HEK293 (cell line): ENCODE results near the gene CADPS.

ENCODE experiments used
- CTCF ChIP-seq: fragments of 450-650 bp; formaldehyde crosslinking; IDR thresholded peaks from 2 replicates; pipeline ENCODE4 v1.5.1; 2016; ENCODE audit warnings: missing biosample characterization, missing genetic modification characterization
- GLI2 ChIP-seq: fragments of 450-650 bp; formaldehyde crosslinking; IDR thresholded peaks from 2 replicates; pipeline ENCODE4; 2017; ENCODE audit warnings: missing biosample characterization, missing genetic modification characterization, low read depth, borderline replicate concordance
- KLF16 ChIP-seq: fragments of 450-650 bp; formaldehyde crosslinking; IDR thresholded peaks from 2 replicates; pipeline ENCODE4 v1.5.1; 2017; ENCODE audit warnings: missing biosample characterization, missing genetic modification characterization
- SP2 ChIP-seq: fragments of 450-650 bp; formaldehyde crosslinking; IDR thresholded peaks from 2 replicates; pipeline ENCODE4 v1.5.1; 2016; ENCODE audit warnings: missing biosample characterization, missing genetic modification characterization
- ZNF184 ChIP-seq: fragments of 450-650 bp; IDR thresholded peaks from 2 replicates; pipeline ENCODE4 v1.5.1; 2018; ENCODE audit warnings: missing biosample characterization, mild to moderate bottlenecking, missing genetic modification characterization
- ZNF211 ChIP-seq: fragments of 450-650 bp; formaldehyde crosslinking; IDR thresholded peaks from 2 replicates; pipeline ENCODE4 v1.5.1; 2016; ENCODE audit warnings: low read depth, missing biosample characterization, missing genetic modification characterization
- ZNF23 ChIP-seq: fragments of 450-650 bp; formaldehyde crosslinking; IDR thresholded peaks from 2 replicates; pipeline ENCODE4 v1.5.1; 2016; ENCODE audit warnings: missing biosample characterization, missing genetic modification characterization, borderline replicate concordance
- ZNF362 ChIP-seq: fragments of 450-650 bp; formaldehyde crosslinking; IDR thresholded peaks from 2 replicates; pipeline ENCODE4 v1.5.1; 2016; ENCODE audit warnings: missing biosample characterization, missing genetic modification characterization
- ZNF623 ChIP-seq: fragments of 450-650 bp; formaldehyde crosslinking; IDR thresholded peaks from 2 replicates; pipeline ENCODE4 v1.5.1; 2016; ENCODE audit warnings: missing biosample characterization, missing genetic modification characterization
- ZNF792 ChIP-seq: fragments of 450-650 bp; formaldehyde crosslinking; IDR thresholded peaks from 2 replicates; pipeline ENCODE4 v1.5.1; 2016; ENCODE audit warnings: missing biosample characterization, missing genetic modification characterization
- ZNF837 ChIP-seq: fragments of 450-650 bp; formaldehyde crosslinking; IDR thresholded peaks from 2 replicates; pipeline ENCODE4 v1.5.1; 2016; ENCODE audit warnings: missing biosample characterization, missing genetic modification characterization
- ZXDB ChIP-seq: fragments of 450-650 bp; formaldehyde crosslinking; IDR thresholded peaks from 2 replicates; pipeline ENCODE4 v1.5.1; 2016; ENCODE audit warnings: missing biosample characterization, missing genetic modification characterization

- TF ChIP-seq CTCF (tag by site-specific recombination) (no peak; the same call in 1 of the 2 replicates), ZNF184 (tag by site-specific recombination) (no peak), ZNF211 (tag by site-specific recombination) (no peak), ZXDB (tag by site-specific recombination) (no peak), GLI2 (tag by site-specific recombination) (no peak), ZNF837 (tag by site-specific recombination) (no peak), ZNF362 (tag by site-specific recombination) (no peak), KLF16 (tag by site-specific recombination) (no peak), SP2 (no peak), ZNF23 (tag by site-specific recombination) (no peak), ZNF623 (no peak), ZNF792 (tag by site-specific recombination) (no peak)
Observed at GRCh38 chr3:62873761-62874710, 1.2 kb downstream of the CADPS start.
